Thymus (tissue), 11 donors: ENCODE measurements around the gene UVSSA. TPM values are rescaled to one million over a fixed set of nuclear protein-coding genes. Genes with fewer than 3 reads are reported as not detected.

ENCODE experiments used
- DNase-seq, 9 donors: peaks; one replicate each; pipeline ENCODE4 v3.0.0-alpha.2; 2013; ENCODE audit warnings: low spot score in 9 of 9, low read depth in 6 of 9, missing footprints in 1 of 9
- H3K27ac ChIP-seq, 2 donors: one replicate each; pipeline ENCODE4 v1.5.1; 2013; ENCODE audit warnings: control low read depth in 1 of 2, low read depth in 1 of 2, low read length in 1 of 2, mild to moderate bottlenecking in 1 of 2, moderate library complexity in 1 of 2
- H3K27me3 ChIP-seq, 2 donors: one replicate each; pipeline ENCODE4 v1.5.1; 2013; ENCODE audit warnings: low read length in 1 of 2; ENCODE audit not compliant: control insufficient read depth in 2 of 2, insufficient read depth in 1 of 2
- H3K36me3 ChIP-seq, 2 donors: one replicate each; pipeline ENCODE4 v1.5.1; 2013; ENCODE audit warnings: low read length in 1 of 2, mild to moderate bottlenecking in 1 of 2, moderate library complexity in 1 of 2; ENCODE audit not compliant: control insufficient read depth in 2 of 2, insufficient read depth in 2 of 2
- H3K4me1 ChIP-seq, 2 donors: one replicate each; pipeline ENCODE4 v1.5.1; 2013; ENCODE audit warnings: low read length in 2 of 2; ENCODE audit not compliant: control insufficient read depth in 2 of 2, insufficient read depth in 2 of 2
- H3K4me3 ChIP-seq, 2 donors: one replicate each; pipeline ENCODE4 v1.5.1; 2013; ENCODE audit warnings: low read length in 2 of 2, control low read depth in 1 of 2, mild to moderate bottlenecking in 1 of 2
- H3K9me3 ChIP-seq, 2 donors: one replicate each; pipeline ENCODE4 v1.5.1; 2013; ENCODE audit warnings: low read length in 1 of 2, mild to moderate bottlenecking in 1 of 2; ENCODE audit not compliant: control insufficient read depth in 2 of 2, insufficient read depth in 1 of 2
- WGBS: extraction: QIAGEN DNeasy Blood & Tissue Kit; methylation state at CpG from one replicate; pipeline ENCODE4 v1.1.7; 2013; 5-methylcytosine and 5-hydroxymethylcytosine counted together
- polyA plus RNA-seq: library from polyadenylated mRNA; stranded (reverse); fragments of 200-250 nt; gene quantifications from one replicate; pipeline ENCODE4 v1.2.3, GENCODE V29; 2013
- total RNA-seq: library from RNA; stranded (reverse); fragments of 120-200 nt; gene quantifications from one replicate; pipeline ENCODE4 v1.2.4, GENCODE V29; 2013
- donor health status: healthy.

UVSSA gene
- total and polyA plus RNA-seq, 2 donors = 3.9 to 15.4 TPM

DNA sequence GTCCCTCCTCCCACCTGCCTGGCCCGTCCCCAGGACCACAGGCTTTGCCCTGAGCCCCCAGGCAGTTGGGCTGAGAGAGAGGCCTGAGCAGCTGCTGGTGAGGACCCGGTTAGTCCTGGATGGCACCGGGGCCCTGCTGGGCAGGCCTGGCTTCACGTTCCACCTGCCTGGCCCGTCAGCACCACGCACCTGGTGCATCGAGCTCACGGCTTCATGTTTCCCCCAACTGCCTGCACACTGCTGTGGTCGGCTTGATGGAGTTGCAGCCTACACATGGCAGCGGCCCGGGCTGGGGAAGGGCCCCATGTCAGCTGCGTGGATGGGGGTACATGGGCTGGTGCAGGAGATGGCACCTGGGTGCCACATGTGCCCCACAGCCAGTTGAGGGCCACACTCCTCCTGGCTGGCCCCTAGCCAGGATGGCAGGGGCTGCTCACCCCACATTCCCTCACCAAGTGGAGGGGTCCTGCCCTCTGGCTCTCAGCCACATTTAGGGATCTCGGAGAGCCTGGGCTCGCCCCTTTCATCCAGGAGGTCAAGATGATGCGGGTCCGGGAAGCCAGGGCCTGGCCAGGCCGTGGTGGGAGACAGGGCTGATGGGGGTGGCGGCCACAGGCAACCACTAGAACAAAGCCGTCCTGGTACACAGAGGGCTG lies 30.7 kb downstream of the UVSSA start:
- Histone ChIP-seq H3K4me3 (no peak overlapping the region), H3K27ac (no peak overlapping the region), H3K27me3 (no peaks in the 10 kb centered on the region), H3K4me1 (no peaks in the 10 kb centered on the region), H3K36me3 (peaks cover 0 to 32% of the 10 kb centered on the region in 2 donors), H3K9me3 (no peaks in the 10 kb centered on the region)
- no peak for DNase-seq
- 96% methylated on average over 19 of the region's 19 CpGs for WGBS

DNA sequence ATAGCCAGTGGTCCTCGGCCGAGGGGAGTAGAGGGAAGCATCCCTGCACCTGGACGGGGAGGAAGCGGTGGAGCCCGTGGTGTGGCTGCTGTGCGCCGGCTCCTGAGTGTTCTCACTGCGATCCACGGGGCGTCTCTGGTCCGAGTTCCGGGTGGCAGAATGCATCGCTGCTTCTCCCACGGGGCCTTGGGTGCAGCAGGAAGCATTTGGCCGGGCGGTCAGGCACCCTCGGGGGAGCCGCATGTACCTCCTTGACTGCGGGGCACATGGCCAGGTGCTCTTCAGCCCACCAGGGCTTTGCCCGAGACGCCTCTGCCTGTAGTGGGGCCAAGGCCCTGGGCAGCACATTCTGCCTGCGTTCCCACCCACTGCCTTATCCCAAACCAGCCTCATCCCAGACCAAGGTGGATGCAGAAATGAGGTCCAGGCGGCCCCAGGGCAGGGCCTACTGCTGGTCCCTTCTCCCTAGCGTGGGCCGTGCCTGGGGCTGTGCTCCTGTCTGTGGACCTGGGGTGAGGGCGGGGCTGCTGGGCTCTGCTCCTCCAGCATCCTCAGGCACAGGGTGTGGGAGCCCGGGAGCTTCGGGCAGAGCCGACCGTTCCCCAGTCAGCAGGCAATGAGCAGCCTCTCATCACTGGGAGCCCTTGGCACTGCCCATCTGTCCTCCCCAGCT lies 31.7 kb downstream of the UVSSA start:
- no peak for DNase-seq
- 93% methylated on average over 30 of the region's 30 CpGs for WGBS
- H3K27me3 ChIP-seq = no peaks in the 10 kb centered on the region
- no peak overlapping the region for H3K27ac ChIP-seq
- H3K4me1 ChIP-seq = no peaks in the 10 kb centered on the region
- H3K36me3 ChIP-seq = peaks cover 0 to 37% of the 10 kb centered on the region in 2 donors
- H3K4me3 ChIP-seq = no peak overlapping the region
- H3K9me3 ChIP-seq = no peaks in the 10 kb centered on the region

- H3K27me3 ChIP-seq = no peaks in the 10 kb centered on the region
- no peak for DNase-seq
- no peak overlapping the region for H3K4me3 ChIP-seq
- 93% methylated on average over 26 of the region's 27 CpGs for WGBS
- peaks cover 0 to 42% of the 10 kb centered on the region in 2 donors for H3K36me3 ChIP-seq
- H3K27ac ChIP-seq = no peak overlapping the region
- H3K4me1 ChIP-seq = no peaks in the 10 kb centered on the region
- H3K9me3 ChIP-seq = no peaks in the 10 kb centered on the region
These were observed 32.4 kb downstream of the UVSSA start for GRCh38 chr4:1379351-1379781.

- Histone ChIP-seq H3K4me1 (no peaks in the 10 kb centered on the region), H3K9me3 (no peaks in the 10 kb centered on the region), H3K27me3 (no peaks in the 10 kb centered on the region), H3K4me3 (no peak overlapping the region), H3K36me3 (peaks cover 0 to 42% of the 10 kb centered on the region in 2 donors), H3K27ac (no peak overlapping the region)
- DNase-seq = no peak
- 92% methylated on average over 25 of the region's 31 CpGs for WGBS
These were observed 32.9 kb downstream of the UVSSA start for GRCh38 chr4:1379801-1380331.

- Histone ChIP-seq H3K4me1 (no peaks in the 10 kb centered on the region), H3K9me3 (no peaks in the 10 kb centered on the region), H3K27me3 (no peaks in the 10 kb centered on the region), H3K36me3 (peaks cover 0 to 42% of the 10 kb centered on the region in 2 donors), H3K4me3 (no peak overlapping the region), H3K27ac (no peak overlapping the region)
- WGBS = 92% methylated on average over 36 of the region's 36 CpGs
- DNase-seq = no peak
These were observed 33.6 kb downstream of the UVSSA start for GRCh38 chr4:1380368-1381151.

- H3K36me3 ChIP-seq = peaks cover 0 to 43% of the 10 kb centered on the region in 2 donors
- H3K27me3 ChIP-seq = no peaks in the 10 kb centered on the region
- WGBS = 96% methylated on average over 12 of the region's 12 CpGs
- DNase-seq = no peak
- H3K4me3 ChIP-seq = no peak overlapping the region
- no peak overlapping the region for H3K27ac ChIP-seq
- H3K4me1 ChIP-seq = no peaks in the 10 kb centered on the region
- peaks cover 0 to 1% of the 10 kb centered on the region in 2 donors for H3K9me3 ChIP-seq
These were observed 34.2 kb downstream of the UVSSA start for GRCh38 chr4:1381181-1381621.

DNA sequence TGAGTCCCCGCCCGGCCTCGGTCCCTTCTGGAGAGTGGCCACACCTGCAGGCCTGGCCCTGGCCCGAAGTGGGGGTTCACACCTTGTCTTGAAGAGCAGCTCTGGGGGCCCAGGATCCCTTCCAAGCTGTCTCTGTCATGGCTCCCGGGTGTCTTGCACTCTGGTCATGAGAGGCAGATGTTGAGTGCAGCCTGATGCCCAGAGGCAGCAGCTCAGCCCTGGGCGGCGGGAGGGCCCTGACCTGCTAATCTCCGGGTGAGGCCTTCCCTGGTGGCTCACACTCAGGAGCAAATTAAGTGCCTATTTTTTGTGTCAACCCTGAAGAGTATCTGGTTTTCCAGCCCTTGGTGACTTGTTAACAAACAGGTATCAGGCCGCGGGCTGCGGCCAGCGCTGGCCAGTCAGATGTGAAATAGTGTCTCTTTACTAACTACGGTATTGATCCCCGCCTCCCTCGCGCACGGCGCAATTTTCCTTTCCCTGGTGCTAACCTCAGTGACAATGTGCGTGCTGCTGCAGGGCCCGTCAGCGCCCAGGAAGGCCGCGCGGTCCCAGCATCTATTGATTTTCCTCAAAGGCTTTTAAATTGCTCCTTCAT lies 35.0 kb downstream of the UVSSA start:
- no peaks in the 10 kb centered on the region for H3K4me1 ChIP-seq
- peaks cover 0 to 41% of the 10 kb centered on the region in 2 donors for H3K36me3 ChIP-seq
- no peak for DNase-seq
- no peaks in the 10 kb centered on the region for H3K27me3 ChIP-seq
- peaks cover 0 to 1% of the 10 kb centered on the region in 2 donors for H3K9me3 ChIP-seq
- no peak overlapping the region for H3K27ac ChIP-seq
- no peak overlapping the region for H3K4me3 ChIP-seq
- 98% methylated on average over 24 of the region's 24 CpGs for WGBS

GRCh38 chr4:1382776-1383727 lies 36.0 kb downstream of the UVSSA start:
- Histone ChIP-seq H3K9me3 (peaks cover 0 to 1% of the 10 kb centered on the region in 2 donors), H3K4me3 (no peak overlapping the region), H3K36me3 (peaks cover 0 to 41% of the 10 kb centered on the region in 2 donors), H3K4me1 (no peaks in the 10 kb centered on the region), H3K27ac (no peak overlapping the region), H3K27me3 (no peaks in the 10 kb centered on the region)
- 92% methylated on average over 27 of the region's 27 CpGs for WGBS
- no peak for DNase-seq
